Measurements from ENCODE around the gene RTN1. TPM values are rescaled to one million over a fixed set of nuclear protein-coding genes. Genes with fewer than 3 reads are reported as not detected.

Gene RTN1
- total RNA-seq, 1 donor from 2014 or later = 518 TPM

GRCh38 chr14:59816941-59817340 is 53.6 kb downstream of the RTN1 start:
- TF ChIP-seq CTCF (IDR thresholded peaks at IDR 0.05; ENCODE audit: partially characterized antibody, unreplicated experiment) = no peak
- peaks cover 5% of the 10 kb centered on the region for H3K4me1 Mint-ChIP-seq (ENCODE audit: low read depth, unreplicated experiment)
- no peaks in the 10 kb centered on the region for H3K36me3 Mint-ChIP-seq (ENCODE audit: unreplicated experiment)
- no peaks in the 10 kb centered on the region for H3K27me3 Mint-ChIP-seq (ENCODE audit: unreplicated experiment)
- no peak overlapping the region for H3K4me3 Mint-ChIP-seq (ENCODE audit: unreplicated experiment)
- DNase-seq = no peak
- no peaks in the 10 kb centered on the region for H3K9me3 Mint-ChIP-seq (ENCODE audit: unreplicated experiment)
- no peak overlapping the region for H3K27ac Mint-ChIP-seq (ENCODE audit: unreplicated experiment)

- DNase-seq = no peak
- Mint-ChIP-seq H3K4me1 (ENCODE audit: low read depth, unreplicated experiment) (peaks cover 5% of the 10 kb centered on the region), H3K9me3 (ENCODE audit: unreplicated experiment) (no peaks in the 10 kb centered on the region), H3K36me3 (ENCODE audit: unreplicated experiment) (no peaks in the 10 kb centered on the region), H3K27ac (ENCODE audit: unreplicated experiment) (no peak overlapping the region), H3K4me3 (ENCODE audit: unreplicated experiment) (no peak overlapping the region), H3K27me3 (ENCODE audit: unreplicated experiment) (no peaks in the 10 kb centered on the region)
- TF ChIP-seq CTCF (IDR thresholded peaks at IDR 0.05; ENCODE audit: partially characterized antibody, unreplicated experiment) = no peak
These were observed 55.6 kb downstream of the RTN1 start for GRCh38 chr14:59814988-59815387.

DNA sequence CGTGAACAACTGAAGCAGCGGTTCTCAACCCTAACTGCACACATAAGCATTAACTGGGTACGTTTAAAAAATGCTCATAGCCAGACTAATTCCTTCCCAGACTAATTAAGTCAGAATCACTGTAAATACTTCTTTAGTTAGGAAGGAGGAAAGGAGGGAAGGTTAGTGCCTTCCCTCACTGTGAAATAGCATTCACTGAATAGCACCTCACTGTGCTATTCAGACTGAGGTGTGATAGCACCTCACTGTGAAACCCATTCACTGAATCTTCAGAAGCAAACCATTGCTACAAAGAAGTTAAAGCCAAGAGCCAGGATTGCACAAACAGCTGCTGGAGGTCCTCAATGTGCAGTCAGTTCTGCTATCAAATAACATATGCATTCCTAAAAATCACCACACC is 58.8 kb downstream of the RTN1 start:
- no peaks in the 10 kb centered on the region for H3K9me3 Mint-ChIP-seq (ENCODE audit: unreplicated experiment)
- no peaks in the 10 kb centered on the region for H3K27me3 Mint-ChIP-seq (ENCODE audit: unreplicated experiment)
- H3K4me3 Mint-ChIP-seq (ENCODE audit: unreplicated experiment) = no peak overlapping the region
- TF ChIP-seq CTCF (IDR thresholded peaks at IDR 0.05; ENCODE audit: partially characterized antibody, unreplicated experiment) = no peak
- DNase-seq = no peak
- no peaks in the 10 kb centered on the region for H3K36me3 Mint-ChIP-seq (ENCODE audit: unreplicated experiment)
- no peak overlapping the region for H3K27ac Mint-ChIP-seq (ENCODE audit: unreplicated experiment)
- peaks cover 5% of the 10 kb centered on the region for H3K4me1 Mint-ChIP-seq (ENCODE audit: low read depth, unreplicated experiment)

DNA sequence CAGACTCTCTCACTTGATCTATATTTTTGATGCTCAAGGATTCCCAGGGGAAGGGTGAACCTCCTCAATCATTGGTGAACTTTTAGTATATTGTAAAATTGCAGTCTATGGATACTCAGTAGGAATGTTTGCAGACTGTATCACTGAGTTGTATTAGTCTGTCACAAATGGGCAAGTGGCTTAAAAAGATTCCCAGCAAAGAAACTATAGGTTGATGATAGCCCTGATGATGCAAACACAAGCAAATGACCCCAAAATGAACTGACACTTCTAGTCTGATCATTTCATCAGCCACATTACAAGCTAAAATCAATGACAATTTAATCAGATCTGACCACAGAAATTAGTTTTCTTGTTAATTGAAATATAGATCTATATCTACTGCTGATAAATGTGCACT is 59.5 kb downstream of the RTN1 start:
- H3K27ac Mint-ChIP-seq (ENCODE audit: unreplicated experiment) = no peak overlapping the region
- H3K4me1 Mint-ChIP-seq (ENCODE audit: low read depth, unreplicated experiment) = peaks cover 2% of the 10 kb centered on the region
- no peak for TF ChIP-seq CTCF (IDR thresholded peaks at IDR 0.05; ENCODE audit: partially characterized antibody, unreplicated experiment)
- DNase-seq = no peak
- no peaks in the 10 kb centered on the region for H3K36me3 Mint-ChIP-seq (ENCODE audit: unreplicated experiment)
- no peaks in the 10 kb centered on the region for H3K9me3 Mint-ChIP-seq (ENCODE audit: unreplicated experiment)
- H3K27me3 Mint-ChIP-seq (ENCODE audit: unreplicated experiment) = no peaks in the 10 kb centered on the region
- H3K4me3 Mint-ChIP-seq (ENCODE audit: unreplicated experiment) = no peak overlapping the region

- TF ChIP-seq CTCF (IDR thresholded peaks at IDR 0.05; ENCODE audit: partially characterized antibody, unreplicated experiment) = no peak
- DNase-seq = no peak
- Mint-ChIP-seq H3K4me1 (ENCODE audit: low read depth, unreplicated experiment) (peaks cover 3% of the 10 kb centered on the region), H3K27me3 (ENCODE audit: unreplicated experiment) (no peaks in the 10 kb centered on the region), H3K4me3 (ENCODE audit: unreplicated experiment) (no peak overlapping the region), H3K36me3 (ENCODE audit: unreplicated experiment) (no peaks in the 10 kb centered on the region), H3K9me3 (ENCODE audit: unreplicated experiment) (no peaks in the 10 kb centered on the region), H3K27ac (ENCODE audit: unreplicated experiment) (no peak overlapping the region)
These were observed 67.5 kb downstream of the RTN1 start for GRCh38 chr14:59803052-59803540.

All from glutamatergic neuron (in vitro differentiated cells).